Activated CD4-positive, alpha-beta T cell treated with anti-CD3 and anti-CD28 coated beads, Interleukin-2, Interleukin-4, amounts not matched to agents 100 ng/mL and 50 ng/mL, durations not matched to agents 16 hours and 8 hours (primary cell): ENCODE results near the gene PIF1.

ENCODE experiments used
- DNase-seq: peaks from one replicate; pipeline ENCODE4 v3.0.0-alpha.2; 2020; ENCODE audit warnings: low spot score

PIF1 gene

GRCh38 chr15:64775551-64776401, 49.7 kb downstream of the PIF1 start, which contains the start of gene RBPMS2:
RBPMS2 (minus strand) TSS chr15:64775589; CDS start chr15:64775319, 270 bp downstream.
- no peak for DNase-seq

GRCh38 chr15:64774629-64775493, 50.6 kb downstream of the PIF1 start:
- no peak for DNase-seq

GRCh38 chr15:64774037-64774628, 51.3 kb downstream of the PIF1 start:
- DNase-seq: no peak

- DNase-seq: no peak
Observed at GRCh38 chr15:64773606-64774005, 51.8 kb downstream of the PIF1 start.

- DNase-seq: no peak
Observed at GRCh38 chr15:64772964-64773363, 52.5 kb downstream of the PIF1 start.

- DNase-seq: no peak
Observed at GRCh38 chr15:64772488-64772887, 53.0 kb downstream of the PIF1 start.

GRCh38 chr15:64770626-64771025, 54.8 kb downstream of the PIF1 start:
- no peak for DNase-seq

- no peak for DNase-seq
Observed at GRCh38 chr15:64767203-64767602, 58.2 kb downstream of the PIF1 start.

- no peak for DNase-seq
Observed at GRCh38 chr15:64766058-64766457, 59.4 kb downstream of the PIF1 start.
